GM12864 (cell line): ENCODE results near the gene TMCO4.

Experiments used
- DNase-seq: peaks from one replicate; pipeline ENCODE4 v3.0.0-alpha.2; 2011; ENCODE audit warnings: low read depth
- H3K4me3 ChIP-seq: 2 replicates; pipeline ENCODE4 v1.5.1; 2011; ENCODE audit warnings: mild to moderate bottlenecking, low read depth, low read length, control low read depth
- CTCF ChIP-seq: IDR thresholded peaks from 2 replicates; pipeline ENCODE4 v1.5.1; 2011; ENCODE audit warnings: low read depth, mild to moderate bottlenecking, moderate library complexity, low read length, control low read depth, inconsistent platforms; ENCODE audit errors: missing control alignments

Gene TMCO4

GRCh38 chr1:19768353-19769210, 31.1 kb downstream of the TMCO4 start:
- TF ChIP-seq CTCF, result no peak
- no peak overlapping the region for H3K4me3 ChIP-seq
- no peak for DNase-seq

GRCh38 chr1:19765623-19766022, 34.1 kb downstream of the TMCO4 start:
- TF ChIP-seq CTCF, result no peak
- no peak overlapping the region for H3K4me3 ChIP-seq
- no peak for DNase-seq

- peak; percentile 8 for DNase-seq
- H3K4me3 ChIP-seq, result no peak overlapping the region
- TF ChIP-seq CTCF, result no peak
Observed at GRCh38 chr1:19764848-19765247, 34.9 kb downstream of the TMCO4 start.

GRCh38 chr1:19762175-19762779, 37.4 kb downstream of the TMCO4 start:
- H3K4me3 ChIP-seq, result no peak overlapping the region
- TF ChIP-seq CTCF, result peak; percentile 85
- no peak for DNase-seq

- no peak for DNase-seq
- no peak for TF ChIP-seq CTCF
- H3K4me3 ChIP-seq, result no peak overlapping the region
Observed at GRCh38 chr1:19759740-19760089, 40.0 kb downstream of the TMCO4 start.

- H3K4me3 ChIP-seq, result no peak overlapping the region
- no peak for DNase-seq
- no peak for TF ChIP-seq CTCF
Observed at GRCh38 chr1:19758227-19758830, 41.4 kb downstream of the TMCO4 start.
